GM12873 (cell line): ENCODE data around the gene KIAA0586.

Source experiments
- CTCF ChIP-seq: IDR thresholded peaks from 2 replicates; pipeline ENCODE4 v1.5.1; 2012; ENCODE audit warnings: low read depth, mild to moderate bottlenecking, moderate library complexity, low read length, control low read depth; ENCODE audit not compliant: insufficient read depth; ENCODE audit errors: missing control alignments

KIAA0586 gene

GRCh38 chr14:58535044-58535443 lies 107.5 kb downstream of the KIAA0586 start:
- no peak for TF ChIP-seq CTCF

DNA sequence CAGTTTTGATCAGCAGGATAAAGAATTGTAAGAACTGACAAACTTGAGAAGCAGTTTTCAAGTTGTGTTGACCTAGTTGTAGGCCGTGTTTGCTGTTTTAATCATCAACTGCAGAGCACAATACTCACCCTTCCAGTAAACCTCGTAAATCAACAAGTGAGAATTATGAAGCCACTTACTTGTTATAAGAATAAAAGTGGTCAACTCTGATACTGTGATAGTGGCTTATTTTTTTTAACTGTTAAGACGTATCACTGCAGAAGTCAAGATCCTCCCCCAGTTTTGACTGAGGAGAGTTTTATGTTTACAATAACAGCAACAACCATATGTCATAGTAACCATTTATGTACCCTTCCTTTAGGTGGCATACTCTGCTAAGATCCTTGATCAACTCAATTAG lies 109.5 kb downstream of the KIAA0586 start:
- no peak for TF ChIP-seq CTCF

GRCh38 chr14:58540749-58541632 lies 113.5 kb downstream of the KIAA0586 start:
- no peak for TF ChIP-seq CTCF

- no peak for TF ChIP-seq CTCF
Observed at GRCh38 chr14:58541633-58542022, 114.1 kb downstream of the KIAA0586 start.

GRCh38 chr14:58543253-58543652 lies 115.7 kb downstream of the KIAA0586 start:
- TF ChIP-seq CTCF: no peak

DNA sequence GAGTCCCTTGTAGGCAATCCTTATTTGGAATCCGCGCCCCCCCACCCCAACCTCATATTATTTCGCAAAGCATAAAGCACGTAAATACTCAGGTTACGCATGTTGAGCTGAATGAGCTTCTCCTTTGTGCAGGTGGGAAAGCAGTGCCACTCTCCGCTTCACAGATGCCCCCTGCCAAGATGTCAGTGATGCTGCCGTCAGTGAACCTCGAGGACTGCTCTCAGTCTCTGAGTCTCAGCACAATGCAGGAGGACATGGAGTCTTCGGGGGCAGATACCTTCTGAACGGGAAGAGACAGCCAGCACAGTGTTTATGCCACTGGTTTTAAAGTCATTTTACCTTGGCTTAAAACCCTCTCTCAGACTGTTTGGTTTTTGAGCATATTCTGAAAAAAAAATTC lies 120.1 kb downstream of the KIAA0586 start:
- TF ChIP-seq CTCF: no peak

- no peak for TF ChIP-seq CTCF
Observed at GRCh38 chr14:58549105-58549757, 121.7 kb downstream of the KIAA0586 start.
